HepG2 (cell line): ENCODE data around the gene SNX21. TPM values are rescaled to one million over a fixed set of nuclear protein-coding genes. Genes with fewer than 3 reads are reported as not detected.
A peak's percentile ranks its signal among the peaks of the same experiment; 100 is the strongest.

Experiments used
- ASH2L ChIP-seq: fragments of 300-600, 200-600 bp; sonication (generic); IDR thresholded peaks from 2 replicates; pipeline ENCODE4 v1.7.0; 2017; ENCODE audit warnings: low read depth, mild to moderate bottlenecking, moderate library complexity, mixed read lengths, low read length; ENCODE audit not compliant: insufficient read length
- BCL6 ChIP-seq: IDR thresholded peaks from 2 replicates; pipeline ENCODE4 v1.6.1; 2016; ENCODE audit warnings: missing genetic modification reagents, missing compliant biosample characterization
- ETV5 ChIP-seq: IDR thresholded peaks from 2 replicates; pipeline ENCODE4 v1.6.1; 2018; ENCODE audit warnings: missing biosample characterization, missing genetic modification reagents, inconsistent platforms, borderline replicate concordance
- HDAC2 ChIP-seq: sonication (generic); formaldehyde crosslinking; IDR thresholded peaks from 2 replicates; pipeline ENCODE4 v1.4.0; 2020; ENCODE audit warnings: missing genetic modification reagents
- HNRNPLL ChIP-seq: fragments of 200-400 bp; formaldehyde crosslinking; IDR thresholded peaks from 2 replicates; pipeline ENCODE4 v1.6.1; 2017; ENCODE audit warnings: mild to moderate bottlenecking, low read depth, low read length; ENCODE audit not compliant: poor library complexity, severe bottlenecking
- IKZF4 ChIP-seq: sonication (generic); formaldehyde crosslinking; IDR thresholded peaks from 2 replicates; pipeline ENCODE4 v1.5.1; 2020; ENCODE audit warnings: borderline replicate concordance, mild to moderate bottlenecking, low read depth, missing genetic modification reagents; ENCODE audit errors: not compliant biosample characterization
- ISL2 ChIP-seq: sonication (generic); formaldehyde crosslinking; IDR thresholded peaks from 2 replicates; pipeline ENCODE4 v1.5.0; 2020; ENCODE audit warnings: missing genetic modification reagents
- KAT8 ChIP-seq: IDR thresholded peaks from 2 replicates; pipeline ENCODE4 v1.6.1; 2016; ENCODE audit warnings: missing genetic modification reagents, missing compliant biosample characterization
- KDM5A ChIP-seq: fragments of 200-600 bp; sonication (generic); IDR thresholded peaks from 2 replicates; pipeline ENCODE4 v1.7.0; 2018; ENCODE audit warnings: antibody characterized with exemption, mild to moderate bottlenecking, low read length, borderline replicate concordance
- SKI ChIP-seq: fragments of 450-650 bp; IDR thresholded peaks from one replicate; pipeline ENCODE4 v1.6.1; 2018; ENCODE audit warnings: mild to moderate bottlenecking; ENCODE audit not compliant: partially characterized antibody
- SMARCE1 ChIP-seq: fragments of 450-650 bp; IDR thresholded peaks from 2 replicates; pipeline ENCODE4 v1.6.1; 2017; ENCODE audit warnings: borderline replicate concordance
- SRY ChIP-seq: sonication (generic); formaldehyde crosslinking; IDR thresholded peaks from 2 replicates; pipeline ENCODE4 v1.8.0; 2022; ENCODE audit warnings: mild to moderate bottlenecking, missing genetic modification reagents
- ZNF317 ChIP-seq: sonication (generic); formaldehyde crosslinking; IDR thresholded peaks from 2 replicates; pipeline ENCODE4 v1.5.0; 2020; ENCODE audit warnings: mild to moderate bottlenecking, missing genetic modification reagents
- ZNF441 ChIP-seq: sonication (generic); formaldehyde crosslinking; IDR thresholded peaks from 2 replicates; pipeline ENCODE4 v1.7.0; 2021; ENCODE audit warnings: missing genetic modification reagents, borderline replicate concordance
- ZNF550 ChIP-seq: sonication (generic); formaldehyde crosslinking; IDR thresholded peaks from 2 replicates; pipeline ENCODE4 v1.4.0; 2020; ENCODE audit warnings: mild to moderate bottlenecking, missing genetic modification reagents, borderline replicate concordance
- ZNF790 ChIP-seq: sonication (generic); formaldehyde crosslinking; IDR thresholded peaks from 2 replicates; pipeline ENCODE4 v1.8.0; 2022; ENCODE audit warnings: missing genetic modification reagents, mild to moderate bottlenecking, borderline replicate concordance
- polyA plus RNA-seq, 8 experiments: library from polyadenylated mRNA; depleted of rRNA in 3 of 8; stranded (reverse) in 7 of 8; unstranded in 1 of 8; fragments of >200 nt; fragmentation: Illumina TruSeq in 4 of 8; extraction: Trizol in 4 of 8; gene quantifications; 2 replicates each; pipeline versions ENCODE4 v1.2.1 to v1.2.3, GENCODE V29; 2011 to 2016; ENCODE audit warnings: low read depth in 4 of 8, missing spikeins in 1 of 8, mixed read lengths in 1 of 8; ENCODE audit not compliant: insufficient read depth in 1 of 8
- total RNA-seq, 5 experiments: library from RNA; depleted of rRNA; stranded (reverse); fragments of >200 nt; fragmentation: Illumina TruSeq; extraction: Trizol; gene quantifications; 2 replicates each; pipeline ENCODE4 v1.2.3, GENCODE V29; 2016; ENCODE audit warnings: low read depth in 1 of 5
- TF ChIP-seq, protein P1 (sequence below): sonication (generic); formaldehyde crosslinking; IDR thresholded peaks from 2 replicates; pipeline ENCODE4 v1.4.0; 2020; ENCODE audit warnings: missing genetic modification reagents, borderline replicate concordance
- TF ChIP-seq, protein P2 (sequence below): sonication (generic); formaldehyde crosslinking; IDR thresholded peaks from 2 replicates; pipeline ENCODE4 v1.8.1; 2022; ENCODE audit warnings: mild to moderate bottlenecking, missing genetic modification reagents
- TF ChIP-seq, protein P3 (sequence below): sonication (generic); formaldehyde crosslinking; IDR thresholded peaks from 2 replicates; pipeline ENCODE4 v1.4.0; 2020; ENCODE audit warnings: mild to moderate bottlenecking, missing genetic modification reagents
- TF ChIP-seq, protein P4 (sequence below): sonication (generic); formaldehyde crosslinking; IDR thresholded peaks from 2 replicates; pipeline ENCODE4 v1.5.0; 2020; ENCODE audit warnings: mild to moderate bottlenecking, low read depth, missing genetic modification reagents, borderline replicate concordance

The SNX21 gene
- total and polyA plus RNA-seq, 2 of the 13 experiments (the other 11 are each of a cell fraction or from before 2014, with no cell fraction given) = 7.7 to 12.8 TPM

DNA sequence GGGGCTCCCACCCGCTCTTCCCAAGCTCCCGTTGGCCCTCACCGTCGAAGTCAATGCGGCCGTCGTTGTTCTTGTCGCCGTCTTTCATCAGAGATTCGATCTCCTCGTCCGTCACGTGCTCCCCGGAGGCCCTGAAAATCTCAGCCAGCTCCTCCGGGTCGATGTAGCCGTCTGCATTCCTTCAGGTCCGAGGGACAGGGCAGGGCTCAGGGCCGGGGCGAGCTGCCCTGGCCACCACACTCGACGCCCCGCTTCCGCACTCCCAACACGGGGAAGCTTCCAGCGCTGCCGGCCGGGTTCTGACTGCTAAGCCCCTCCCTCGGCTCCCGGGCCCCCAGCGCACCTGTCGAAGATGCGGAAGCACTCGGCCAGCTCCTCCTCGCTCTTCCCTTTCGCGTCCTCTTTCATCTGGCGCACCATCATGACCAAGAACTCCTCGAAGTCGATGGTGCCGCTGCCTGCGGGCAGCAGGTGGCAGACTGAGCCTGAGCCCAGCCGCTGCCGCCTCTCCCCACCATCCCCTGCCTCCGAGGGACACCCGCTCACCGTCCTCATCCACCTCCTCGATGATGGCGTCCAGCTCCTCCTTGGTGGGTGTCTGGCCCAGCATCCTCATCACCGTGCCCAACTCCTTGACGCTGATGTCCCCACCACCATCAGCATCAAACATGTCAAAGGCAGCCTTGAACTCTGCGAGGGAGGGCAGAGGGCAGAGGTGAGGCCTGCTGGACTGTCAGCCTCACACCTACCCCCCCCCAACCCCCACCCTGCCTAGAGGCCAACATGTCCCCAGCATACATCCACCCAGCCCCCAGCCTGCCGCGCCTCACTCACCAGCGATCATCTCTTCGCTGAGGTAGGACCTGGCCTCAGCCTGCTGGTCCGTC lies 9.4 kb upstream of the SNX21 start (continued):
- TF ChIP-seq, protein P1, sequence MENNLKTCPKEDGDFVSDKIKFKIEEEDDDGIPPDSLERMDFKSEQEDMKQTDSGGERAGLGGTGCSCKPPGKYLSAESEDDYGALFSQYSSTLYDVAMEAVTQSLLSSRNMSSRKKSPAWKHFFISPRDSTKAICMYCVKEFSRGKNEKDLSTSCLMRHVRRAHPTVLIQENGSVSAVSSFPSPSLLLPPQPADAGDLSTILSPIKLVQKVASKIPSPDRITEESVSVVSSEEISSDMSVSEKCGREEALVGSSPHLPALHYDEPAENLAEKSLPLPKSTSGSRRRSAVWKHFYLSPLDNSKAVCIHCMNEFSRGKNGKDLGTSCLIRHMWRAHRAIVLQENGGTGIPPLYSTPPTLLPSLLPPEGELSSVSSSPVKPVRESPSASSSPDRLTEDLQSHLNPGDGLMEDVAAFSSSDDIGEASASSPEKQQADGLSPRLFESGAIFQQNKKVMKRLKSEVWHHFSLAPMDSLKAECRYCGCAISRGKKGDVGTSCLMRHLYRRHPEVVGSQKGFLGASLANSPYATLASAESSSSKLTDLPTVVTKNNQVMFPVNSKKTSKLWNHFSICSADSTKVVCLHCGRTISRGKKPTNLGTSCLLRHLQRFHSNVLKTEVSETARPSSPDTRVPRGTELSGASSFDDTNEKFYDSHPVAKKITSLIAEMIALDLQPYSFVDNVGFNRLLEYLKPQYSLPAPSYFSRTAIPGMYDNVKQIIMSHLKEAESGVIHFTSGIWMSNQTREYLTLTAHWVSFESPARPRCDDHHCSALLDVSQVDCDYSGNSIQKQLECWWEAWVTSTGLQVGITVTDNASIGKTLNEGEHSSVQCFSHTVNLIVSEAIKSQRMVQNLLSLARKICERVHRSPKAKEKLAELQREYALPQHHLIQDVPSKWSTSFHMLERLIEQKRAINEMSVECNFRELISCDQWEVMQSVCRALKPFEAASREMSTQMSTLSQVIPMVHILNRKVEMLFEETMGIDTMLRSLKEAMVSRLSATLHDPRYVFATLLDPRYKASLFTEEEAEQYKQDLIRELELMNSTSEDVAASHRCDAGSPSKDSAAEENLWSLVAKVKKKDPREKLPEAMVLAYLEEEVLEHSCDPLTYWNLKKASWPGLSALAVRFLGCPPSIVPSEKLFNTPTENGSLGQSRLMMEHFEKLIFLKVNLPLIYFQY (CRISPR knock-in tag) = no peak
- TF ChIP-seq ZNF550 (CRISPR knock-in tag) (no peak), SMARCE1 (no peak), KAT8 (no peak), ETV5 (CRISPR knock-in tag) (no peak), ASH2L (no peak), IKZF4 (CRISPR knock-in tag) (peak; percentile 60), ZNF441 (CRISPR knock-in tag) (no peak), ZNF790 (CRISPR knock-in tag) (no peak), HNRNPLL (no peak), ISL2 (CRISPR knock-in tag) (no peak), BCL6 (peak; percentile 56; the same call in 1 of the 2 replicates), HDAC2 (CRISPR knock-in tag) (no peak), ZNF317 (no peak), SRY (CRISPR knock-in tag) (0 out of 2 replicates have a peak, but pooled peaks have one; percentile 34), SKI (no peak), KDM5A (no peak)
- TF ChIP-seq, protein P2, sequence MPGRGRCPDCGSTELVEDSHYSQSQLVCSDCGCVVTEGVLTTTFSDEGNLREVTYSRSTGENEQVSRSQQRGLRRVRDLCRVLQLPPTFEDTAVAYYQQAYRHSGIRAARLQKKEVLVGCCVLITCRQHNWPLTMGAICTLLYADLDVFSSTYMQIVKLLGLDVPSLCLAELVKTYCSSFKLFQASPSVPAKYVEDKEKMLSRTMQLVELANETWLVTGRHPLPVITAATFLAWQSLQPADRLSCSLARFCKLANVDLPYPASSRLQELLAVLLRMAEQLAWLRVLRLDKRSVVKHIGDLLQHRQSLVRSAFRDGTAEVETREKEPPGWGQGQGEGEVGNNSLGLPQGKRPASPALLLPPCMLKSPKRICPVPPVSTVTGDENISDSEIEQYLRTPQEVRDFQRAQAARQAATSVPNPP (CRISPR knock-in tag) = no peak
- TF ChIP-seq, protein P3, sequence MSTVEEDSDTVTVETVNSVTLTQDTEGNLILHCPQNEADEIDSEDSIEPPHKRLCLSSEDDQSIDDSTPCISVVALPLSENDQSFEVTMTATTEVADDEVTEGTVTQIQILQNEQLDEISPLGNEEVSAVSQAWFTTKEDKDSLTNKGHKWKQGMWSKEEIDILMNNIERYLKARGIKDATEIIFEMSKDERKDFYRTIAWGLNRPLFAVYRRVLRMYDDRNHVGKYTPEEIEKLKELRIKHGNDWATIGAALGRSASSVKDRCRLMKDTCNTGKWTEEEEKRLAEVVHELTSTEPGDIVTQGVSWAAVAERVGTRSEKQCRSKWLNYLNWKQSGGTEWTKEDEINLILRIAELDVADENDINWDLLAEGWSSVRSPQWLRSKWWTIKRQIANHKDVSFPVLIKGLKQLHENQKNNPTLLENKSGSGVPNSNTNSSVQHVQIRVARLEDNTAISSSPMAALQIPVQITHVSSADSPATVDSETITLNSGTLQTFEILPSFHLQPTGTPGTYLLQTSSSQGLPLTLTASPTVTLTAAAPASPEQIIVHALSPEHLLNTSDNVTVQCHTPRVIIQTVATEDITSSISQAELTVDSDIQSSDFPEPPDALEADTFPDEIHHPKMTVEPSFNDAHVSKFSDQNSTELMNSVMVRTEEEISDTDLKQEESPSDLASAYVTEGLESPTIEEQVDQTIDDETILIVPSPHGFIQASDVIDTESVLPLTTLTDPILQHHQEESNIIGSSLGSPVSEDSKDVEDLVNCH (CRISPR knock-in tag) = no peak
- TF ChIP-seq, protein P4, sequence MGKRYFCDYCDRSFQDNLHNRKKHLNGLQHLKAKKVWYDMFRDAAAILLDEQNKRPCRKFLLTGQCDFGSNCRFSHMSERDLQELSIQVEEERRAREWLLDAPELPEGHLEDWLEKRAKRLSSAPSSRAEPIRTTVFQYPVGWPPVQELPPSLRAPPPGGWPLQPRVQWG = no peak
